PFSK-1 (cell line): ENCODE measurements around the gene DCLK3.

Experiments used
- FOXP2 ChIP-seq: optimal IDR thresholded peaks from 2 replicates; pipeline ENCODE3; 2011; ENCODE audit warnings: borderline replicate concordance, control low read depth, inconsistent platforms; ENCODE audit not compliant: insufficient read depth; ENCODE audit errors: extremely low read length, extremely low read depth
- POLR2AphosphoS5 ChIP-seq: IDR thresholded peaks from 2 replicates; pipeline ENCODE4 v1.6.1; 2012; ENCODE audit warnings: low read depth, mild to moderate bottlenecking, control low read depth, low read length, moderate library complexity
- REST ChIP-seq, 2 experiments: IDR thresholded peaks; 2 replicates each; pipeline versions ENCODE4 v1.6.1 to v1.8.0; 2011 to 2012; ENCODE audit warnings: low read depth in 2 of 2, low read length in 2 of 2, control low read depth in 1 of 2, inconsistent platforms in 1 of 2, mild to moderate bottlenecking in 1 of 2, moderate library complexity in 1 of 2; ENCODE audit not compliant: insufficient read depth in 1 of 2
- TAF1 ChIP-seq: IDR thresholded peaks from 2 replicates; pipeline ENCODE4 v1.6.1; 2012; ENCODE audit warnings: low read length, control low read depth, borderline replicate concordance; ENCODE audit not compliant: insufficient read depth

- TF ChIP-seq REST (IDR thresholded peaks at IDR 0.05; ENCODE audit: insufficient read depth in 1 of 2, low read depth in 2 of 2, low read length in 2 of 2) (no peak), TAF1 (no peak), POLR2AphosphoS5 (no peak), FOXP2 (no peak)
These were observed 70.7 kb downstream of the DCLK3 start for GRCh38 chr3:36693670-36694069.
